Measurements from ENCODE around the gene PSME4. TPM values are rescaled to one million over a fixed set of nuclear protein-coding genes. Genes with fewer than 3 reads are reported as not detected.
"Not testable (repeated sequence)": the region's sequence is repeated elsewhere in the genome, so short reads cannot be mapped to it uniquely, and the experiment has no call there.

The PSME4 gene
- total and polyA plus RNA-seq, 11 donors = 30.8 to 110 (median 59.9) TPM

DNA sequence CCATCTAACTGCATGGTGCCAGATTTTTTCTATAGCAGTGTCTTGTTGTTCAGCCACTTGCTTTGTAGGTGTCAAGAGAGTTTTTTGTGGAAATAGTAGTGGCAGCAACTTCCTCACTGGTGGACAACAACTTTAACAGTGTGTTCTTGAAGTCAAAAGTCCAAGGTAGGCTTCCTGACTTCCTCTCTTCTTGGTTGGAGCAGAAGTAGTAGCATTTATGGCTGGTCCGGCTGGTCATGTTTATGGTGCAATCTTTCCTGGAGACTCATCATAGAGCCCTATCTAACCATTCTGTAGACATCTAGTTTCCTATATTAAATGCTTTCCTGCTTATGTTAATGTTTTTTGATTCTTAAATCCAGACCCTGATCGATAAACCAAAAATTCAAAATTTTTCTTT lies 122.7 kb downstream of the PSME4 start:
- 92 to 97% (median 94%) methylated on average over 2 of the region's 2 CpGs for WGBS, 4 donors
- Histone ChIP-seq H3K27ac (no peak overlapping the region), H3K4me3 (no peak overlapping the region), H3K4me1 (no peaks in the 10 kb centered on the region), H3K27me3 (no peaks in the 10 kb centered on the region), H3K9me3 (no peaks in the 10 kb centered on the region), H3K36me3 (peaks cover 0 to 10% (median 2%) of the 10 kb centered on the region in 9 donors)
- intact Hi-C loops (cut with DNase I) = no loop called here
- DNase-seq (no peak), ATAC-seq (no peak)
- TF ChIP-seq, protein P1, sequence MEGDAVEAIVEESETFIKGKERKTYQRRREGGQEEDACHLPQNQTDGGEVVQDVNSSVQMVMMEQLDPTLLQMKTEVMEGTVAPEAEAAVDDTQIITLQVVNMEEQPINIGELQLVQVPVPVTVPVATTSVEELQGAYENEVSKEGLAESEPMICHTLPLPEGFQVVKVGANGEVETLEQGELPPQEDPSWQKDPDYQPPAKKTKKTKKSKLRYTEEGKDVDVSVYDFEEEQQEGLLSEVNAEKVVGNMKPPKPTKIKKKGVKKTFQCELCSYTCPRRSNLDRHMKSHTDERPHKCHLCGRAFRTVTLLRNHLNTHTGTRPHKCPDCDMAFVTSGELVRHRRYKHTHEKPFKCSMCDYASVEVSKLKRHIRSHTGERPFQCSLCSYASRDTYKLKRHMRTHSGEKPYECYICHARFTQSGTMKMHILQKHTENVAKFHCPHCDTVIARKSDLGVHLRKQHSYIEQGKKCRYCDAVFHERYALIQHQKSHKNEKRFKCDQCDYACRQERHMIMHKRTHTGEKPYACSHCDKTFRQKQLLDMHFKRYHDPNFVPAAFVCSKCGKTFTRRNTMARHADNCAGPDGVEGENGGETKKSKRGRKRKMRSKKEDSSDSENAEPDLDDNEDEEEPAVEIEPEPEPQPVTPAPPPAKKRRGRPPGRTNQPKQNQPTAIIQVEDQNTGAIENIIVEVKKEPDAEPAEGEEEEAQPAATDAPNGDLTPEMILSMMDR (IDR thresholded peaks at IDR 0.05) = no peak
- TF ChIP-seq POLR2A (IDR thresholded peaks at IDR 0.05) = no peak

GRCh38 chr2:53843595-53843994 lies 127.2 kb downstream of the PSME4 start:
- ATAC-seq = no peak
- WGBS, 4 donors = 67 to 73% (median 72%) methylated on average over 2 of the region's 2 CpGs

DNA sequence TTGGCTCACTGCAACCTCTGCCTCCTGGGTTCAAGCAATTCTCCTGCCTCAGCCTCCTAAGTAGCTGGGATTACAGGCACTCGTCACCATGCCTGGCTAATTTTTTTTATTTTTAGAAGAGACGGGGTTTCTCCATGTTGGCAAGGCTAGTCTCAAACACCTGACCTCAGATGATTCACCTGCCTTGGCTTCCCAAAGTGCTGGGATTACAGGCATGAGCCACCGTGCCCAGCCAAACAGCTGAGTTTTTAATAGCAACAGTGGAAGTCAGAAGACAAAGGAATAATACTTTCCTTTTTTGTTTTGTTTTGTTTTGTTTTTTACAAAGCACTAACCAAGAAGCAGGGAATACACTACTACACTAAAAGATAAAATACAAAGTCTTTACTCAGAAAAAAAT lies 127.9 kb downstream of the PSME4 start:
- WGBS, 4 donors = 34 to 57% (median 52%) methylated on average over 3 of the region's 3 CpGs
- ATAC-seq (peak in 1 of 4 donors; percentile 13), DNase-seq (no peak)
- Histone ChIP-seq H3K4me1 (no peaks in the 10 kb centered on the region), H3K36me3 (peaks cover 0 to 4% (median 0%) of the 10 kb centered on the region in 9 donors), H3K27ac (no peak overlapping the region), H3K9me3 (no peaks in the 10 kb centered on the region), H3K27me3 (no peaks in the 10 kb centered on the region), H3K4me3 (no peak overlapping the region)
- intact Hi-C loops (cut with DNase I) = no loop called here
- TF ChIP-seq, protein P1 (IDR thresholded peaks at IDR 0.05) = no peak
- no peak for TF ChIP-seq POLR2A (IDR thresholded peaks at IDR 0.05)

More at GRCh38 chr2:53843595-53843994, 127.2 kb downstream of the PSME4 start:
- H3K36me3 ChIP-seq = peaks cover 0 to 7% (median 0%) of the 10 kb centered on the region in 9 donors
- intact Hi-C loops (cut with DNase I) = no loop called here
- no peak overlapping the region for H3K4me3 ChIP-seq
- no peaks in the 10 kb centered on the region for H3K27me3 ChIP-seq
- no peak overlapping the region for H3K27ac ChIP-seq
- no peak for TF ChIP-seq POLR2A (IDR thresholded peaks at IDR 0.05)
- TF ChIP-seq, protein P1 (IDR thresholded peaks at IDR 0.05) = no peak
- H3K4me1 ChIP-seq = no peaks in the 10 kb centered on the region
- H3K9me3 ChIP-seq = no peaks in the 10 kb centered on the region
- DNase-seq = no peak

GRCh38 chr2:53841651-53842050 lies 129.1 kb downstream of the PSME4 start:
- H3K4me3 ChIP-seq; H3K27ac ChIP-seq; DNase-seq; intact Hi-C loops (cut with DNase I); H3K4me1 ChIP-seq; H3K9me3 ChIP-seq; H3K36me3 ChIP-seq; H3K27me3 ChIP-seq; ATAC-seq: not testable (repeated sequence)
- 93 to 98% (median 95%) methylated on average over 7 of the region's 7 CpGs for WGBS, 4 donors

DNA sequence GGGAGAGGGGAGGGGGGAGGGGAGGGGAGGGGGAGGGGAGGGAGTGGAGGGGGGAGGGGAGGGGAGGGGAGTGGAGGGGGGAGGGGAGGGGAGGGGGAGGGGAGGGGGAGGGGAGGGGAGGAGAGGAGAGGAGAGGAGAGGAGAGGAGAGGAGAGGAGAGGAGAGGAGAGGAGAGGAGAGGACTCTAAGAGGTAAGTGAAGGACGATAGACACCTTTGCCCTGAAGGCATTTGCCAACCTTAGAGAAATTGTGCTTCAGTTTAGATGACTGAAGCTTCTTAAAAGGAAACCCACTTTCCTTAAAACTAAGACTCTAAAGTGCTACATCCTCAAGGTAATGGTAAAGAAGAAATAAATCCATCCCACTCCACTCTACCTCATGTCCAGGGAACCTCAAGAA lies 130.2 kb downstream of the PSME4 start:
- WGBS, 4 donors = 76 to 83% (median 78%) methylated on average over 1 of the region's 1 CpG
- Histone ChIP-seq H3K9me3 (no peaks in the 10 kb centered on the region), H3K4me3 (no peak overlapping the region), H3K27me3 (no peaks in the 10 kb centered on the region), H3K4me1 (no peaks in the 10 kb centered on the region), H3K27ac (no peak overlapping the region), H3K36me3 (peaks cover 0 to 4% (median 0%) of the 10 kb centered on the region in 9 donors)
- ATAC-seq = no peak
- TF ChIP-seq, protein P1 (IDR thresholded peaks at IDR 0.05) = no peak
- no peak for TF ChIP-seq POLR2A (IDR thresholded peaks at IDR 0.05)
- intact Hi-C loops (cut with DNase I) = no loop called here
- no peak for DNase-seq

GRCh38 chr2:53829980-53830290 lies 140.9 kb downstream of the PSME4 start:
- ATAC-seq; H3K9me3 ChIP-seq; DNase-seq; H3K27me3 ChIP-seq; H3K4me3 ChIP-seq; intact Hi-C loops (cut with DNase I): not testable (repeated sequence)
- peak overlapping the region in 8 of 12 donors; percentile 12 to 68 (median 45) for H3K27ac ChIP-seq
- peaks cover 0 to 15% (median 3%) of the 10 kb centered on the region in 9 donors for H3K36me3 ChIP-seq
- peaks cover 0 to 30% (median 12%) of the 10 kb centered on the region in 12 donors for H3K4me1 ChIP-seq
- WGBS, 4 donors = 84 to 97% (median 89%) methylated on average over 4 of the region's 4 CpGs
